HEK293 (cell line): ENCODE data around the gene CELSR1.

Source experiments
- CTCF ChIA-PET: fragments of 350-600 bp; formaldehyde crosslinking; extraction: SDS; loops from one replicate; lab custom pipeline; 2021; ENCODE audit warnings: antibody characterized with exemption; lab: Yijun Ruan, JAX
- POLR2A ChIA-PET: fragments of 300-600 bp; formaldehyde crosslinking; extraction: SDS; loops from one replicate; lab custom pipeline; 2020; ENCODE audit warnings: antibody characterized with exemption, inconsistent platforms; lab: Yijun Ruan, JAX
- H3K27ac ChIP-seq: fragments of 200-500 bp; sonication (Bioruptor generic); 2 replicates; pipeline ENCODE4 v1.5.1; 2014; ENCODE audit warnings: low read depth, low read length, control low read depth, inconsistent platforms; ENCODE audit errors: extremely low read depth
- H3K36me3 ChIP-seq, 2 experiments: fragments of 200-500 bp in 1 of 2; sonication (Bioruptor generic) in 1 of 2; 1 replicate in 1 of 2; 2 replicates in 1 of 2; pipeline ENCODE4 v1.5.1; 2014 to 2017; ENCODE audit warnings: inconsistent platforms in 2 of 2, low read length in 2 of 2; ENCODE audit not compliant: control insufficient read depth in 2 of 2, insufficient read depth in 1 of 2
- H3K4me1 ChIP-seq: fragments of 200-500 bp; sonication (Bioruptor generic); 2 replicates; pipeline ENCODE4 v1.5.1; 2014; ENCODE audit warnings: mild to moderate bottlenecking, low read length, inconsistent platforms; ENCODE audit not compliant: control insufficient read depth, insufficient read depth
- H3K4me3 ChIP-seq: 2 replicates; pipeline ENCODE4 v1.5.1; 2011; ENCODE audit warnings: low read depth, mild to moderate bottlenecking, control low read depth, low read length, moderate library complexity
- H3K9me3 ChIP-seq: fragments of 200-500 bp; sonication (Bioruptor generic); 2 replicates; pipeline ENCODE4 v1.5.1; 2014; ENCODE audit warnings: low read depth, low read length, inconsistent platforms; ENCODE audit not compliant: control insufficient read depth, insufficient read depth
- KLF10 ChIP-seq: fragments of 450-650 bp; IDR thresholded peaks from 2 replicates; pipeline ENCODE4 v1.5.1; 2018; ENCODE audit warnings: missing biosample characterization, mild to moderate bottlenecking, missing genetic modification characterization
- REST ChIP-seq: fragments of 450-650 bp; formaldehyde crosslinking; IDR thresholded peaks from 2 replicates; pipeline ENCODE4 v1.5.1; 2016; ENCODE audit warnings: missing biosample characterization, missing genetic modification characterization
- ZBTB48 ChIP-seq: fragments of 450-650 bp; formaldehyde crosslinking; IDR thresholded peaks from 2 replicates; pipeline ENCODE4 v1.5.1; 2016; ENCODE audit warnings: missing biosample characterization, missing genetic modification characterization
- ZNF114 ChIP-seq: fragments of 450-650 bp; formaldehyde crosslinking; IDR thresholded peaks from 2 replicates; pipeline ENCODE4 v1.5.0; 2017; ENCODE audit warnings: missing biosample characterization, missing genetic modification characterization
- ZNF121 ChIP-seq: fragments of 450-650 bp; formaldehyde crosslinking; IDR thresholded peaks from 2 replicates; pipeline ENCODE4 v1.5.1; 2016; ENCODE audit warnings: missing biosample characterization, missing genetic modification characterization
- ZNF146 ChIP-seq: fragments of 450-650 bp; formaldehyde crosslinking; IDR thresholded peaks from 2 replicates; pipeline ENCODE4 v1.5.1; 2016; ENCODE audit warnings: missing biosample characterization, missing genetic modification characterization
- ZNF16 ChIP-seq: fragments of 450-650 bp; formaldehyde crosslinking; IDR thresholded peaks from 2 replicates; pipeline ENCODE4 v1.5.1; 2016; ENCODE audit warnings: low read depth, missing biosample characterization, missing genetic modification characterization
- ZNF23 ChIP-seq: fragments of 450-650 bp; formaldehyde crosslinking; IDR thresholded peaks from 2 replicates; pipeline ENCODE4 v1.5.1; 2016; ENCODE audit warnings: missing biosample characterization, missing genetic modification characterization, borderline replicate concordance
- ZNF311 ChIP-seq: fragments of 450-650 bp; formaldehyde crosslinking; IDR thresholded peaks from 2 replicates; pipeline ENCODE4 v1.5.1; 2017; ENCODE audit warnings: missing biosample characterization, missing genetic modification characterization, borderline replicate concordance
- ZNF37A ChIP-seq: fragments of 450-650 bp; IDR thresholded peaks from 2 replicates; pipeline ENCODE4 v1.5.1; 2018; ENCODE audit warnings: missing biosample characterization, missing genetic modification characterization
- ZNF416 ChIP-seq: fragments of 450-650 bp; formaldehyde crosslinking; IDR thresholded peaks from 2 replicates; pipeline ENCODE4 v1.5.1; 2016; ENCODE audit warnings: missing biosample characterization, missing genetic modification characterization
- ZNF558 ChIP-seq: fragments of 450-650 bp; formaldehyde crosslinking; IDR thresholded peaks from 2 replicates; pipeline ENCODE4 v1.5.1; 2016; ENCODE audit warnings: missing biosample characterization, missing genetic modification characterization
- ZNF624 ChIP-seq: fragments of 450-650 bp; formaldehyde crosslinking; IDR thresholded peaks from 2 replicates; pipeline ENCODE4 v1.5.1; 2017; ENCODE audit warnings: missing biosample characterization, missing genetic modification characterization
- ZNF658 ChIP-seq: fragments of 450-650 bp; formaldehyde crosslinking; IDR thresholded peaks from 2 replicates; pipeline ENCODE4; 2016; ENCODE audit warnings: missing biosample characterization, missing genetic modification characterization
- ZNF660 ChIP-seq: fragments of 450-650 bp; IDR thresholded peaks from 2 replicates; pipeline ENCODE4 v1.5.1; 2018; ENCODE audit warnings: missing biosample characterization, mild to moderate bottlenecking, missing genetic modification characterization
- TF ChIP-seq, protein P1 (sequence below): fragments of 450-650 bp; formaldehyde crosslinking; IDR thresholded peaks from 2 replicates; pipeline ENCODE4 v1.5.1; 2016; ENCODE audit warnings: missing biosample characterization, missing genetic modification characterization
- TF ChIP-seq, protein P2 (sequence below): fragments of 450-650 bp; formaldehyde crosslinking; IDR thresholded peaks from 2 replicates; pipeline ENCODE4 v1.5.1; 2016; ENCODE audit warnings: missing biosample characterization, missing genetic modification characterization
- TF ChIP-seq, protein P3 (sequence below): fragments of 450-650 bp; formaldehyde crosslinking; conservative IDR thresholded peaks from 2 replicates; pipeline ENCODE4 v1.5.1; 2016; ENCODE audit warnings: low read depth, missing biosample characterization, missing genetic modification characterization
- TF ChIP-seq, protein P4 (sequence below): fragments of 450-650 bp; formaldehyde crosslinking; IDR thresholded peaks from 2 replicates; pipeline ENCODE4 v1.5.1; 2017; ENCODE audit warnings: missing biosample characterization, missing genetic modification characterization

The CELSR1 gene

DNA sequence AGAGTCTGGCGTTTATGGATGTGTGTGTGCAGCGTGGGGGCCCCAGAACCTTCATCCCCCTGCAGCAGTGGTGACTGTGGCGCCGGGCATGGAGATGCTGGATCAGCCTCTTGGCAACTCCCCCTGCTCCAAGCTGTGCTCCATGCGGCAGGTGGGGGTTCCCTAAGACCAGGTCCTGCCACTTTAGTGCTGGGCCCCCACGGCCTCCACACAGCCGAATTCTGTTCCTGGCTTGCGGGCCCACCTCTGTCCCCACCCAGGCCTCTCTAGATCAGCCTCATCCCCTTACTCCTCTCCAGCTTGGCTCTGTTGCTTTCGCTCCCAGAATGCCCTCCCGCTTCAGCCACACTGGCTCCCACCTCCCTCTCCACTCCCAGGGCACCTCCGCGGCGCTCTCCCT, 142.3 kb downstream of the CELSR1 start:
- Histone ChIP-seq H3K36me3 (peaks cover 0 to 30% of the 10 kb centered on the region in 2 experiments; a peak in 2 of 3 replicates), H3K4me1 (no peaks in the 10 kb centered on the region), H3K9me3 (no peaks in the 10 kb centered on the region), H3K4me3 (no peak overlapping the region), H3K27ac (no peak overlapping the region)
- TF ChIP-seq ZNF146 (no peak), ZNF16 (tag by site-specific recombination) (peak; percentile 58; the same call in 1 of the 2 replicates)
- CTCF ChIA-PET: interaction anchor here (0.6 kb wide), 1 partner anchor 762 kb away, joined by 4 read pairs; no protein-coding TSS in a partner anchor
- POLR2A ChIA-PET: no interaction called here

DNA sequence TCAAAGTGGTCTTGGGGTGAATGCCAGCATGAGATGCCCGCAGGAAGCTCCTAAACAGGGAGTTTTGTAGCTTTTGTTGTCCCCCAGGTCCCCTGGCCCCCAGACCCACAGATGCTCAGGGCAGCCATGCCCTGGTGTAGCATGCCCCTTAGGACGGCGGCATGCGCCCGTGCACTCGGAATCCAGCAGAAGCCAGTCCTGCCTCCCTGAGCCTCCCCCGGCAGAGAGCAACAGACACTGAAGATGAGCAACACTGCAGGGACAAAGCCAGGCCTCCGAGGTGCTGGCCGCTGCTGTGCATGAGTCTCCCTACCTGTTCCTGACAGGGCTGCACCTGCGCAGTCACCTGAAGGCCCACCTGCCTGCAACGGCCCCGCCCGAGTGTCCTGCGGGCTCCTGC, 142.8 kb downstream of the CELSR1 start:
- CTCF ChIA-PET: no interaction called here
- Histone ChIP-seq H3K4me3 (no peak overlapping the region), H3K27ac (no peak overlapping the region), H3K4me1 (no peaks in the 10 kb centered on the region), H3K36me3 (peaks cover 0 to 30% of the 10 kb centered on the region in 2 experiments; a peak in 2 of 3 replicates), H3K9me3 (no peaks in the 10 kb centered on the region)
- POLR2A ChIA-PET: no interaction called here
- TF ChIP-seq REST (tag by site-specific recombination) (no peak), ZNF624 (tag by site-specific recombination) (no peak), ZNF658 (tag by site-specific recombination) (no peak), ZNF660 (no peak), ZNF121 (tag by site-specific recombination) (no peak), ZNF37A (tag by site-specific recombination) (no peak), ZBTB48 (tag by site-specific recombination) (no peak), ZNF114 (tag by site-specific recombination) (no peak), ZNF23 (tag by site-specific recombination) (no peak), ZNF311 (no peak), KLF10 (tag by site-specific recombination) (no peak), ZNF416 (tag by site-specific recombination) (no peak), ZNF558 (tag by site-specific recombination) (no peak)
- TF ChIP-seq, protein P1, sequence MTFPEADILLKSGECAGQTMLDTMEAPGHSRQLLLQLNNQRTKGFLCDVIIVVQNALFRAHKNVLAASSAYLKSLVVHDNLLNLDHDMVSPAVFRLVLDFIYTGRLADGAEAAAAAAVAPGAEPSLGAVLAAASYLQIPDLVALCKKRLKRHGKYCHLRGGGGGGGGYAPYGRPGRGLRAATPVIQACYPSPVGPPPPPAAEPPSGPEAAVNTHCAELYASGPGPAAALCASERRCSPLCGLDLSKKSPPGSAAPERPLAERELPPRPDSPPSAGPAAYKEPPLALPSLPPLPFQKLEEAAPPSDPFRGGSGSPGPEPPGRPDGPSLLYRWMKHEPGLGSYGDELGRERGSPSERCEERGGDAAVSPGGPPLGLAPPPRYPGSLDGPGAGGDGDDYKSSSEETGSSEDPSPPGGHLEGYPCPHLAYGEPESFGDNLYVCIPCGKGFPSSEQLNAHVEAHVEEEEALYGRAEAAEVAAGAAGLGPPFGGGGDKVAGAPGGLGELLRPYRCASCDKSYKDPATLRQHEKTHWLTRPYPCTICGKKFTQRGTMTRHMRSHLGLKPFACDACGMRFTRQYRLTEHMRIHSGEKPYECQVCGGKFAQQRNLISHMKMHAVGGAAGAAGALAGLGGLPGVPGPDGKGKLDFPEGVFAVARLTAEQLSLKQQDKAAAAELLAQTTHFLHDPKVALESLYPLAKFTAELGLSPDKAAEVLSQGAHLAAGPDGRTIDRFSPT: no peak
- TF ChIP-seq, protein P2, sequence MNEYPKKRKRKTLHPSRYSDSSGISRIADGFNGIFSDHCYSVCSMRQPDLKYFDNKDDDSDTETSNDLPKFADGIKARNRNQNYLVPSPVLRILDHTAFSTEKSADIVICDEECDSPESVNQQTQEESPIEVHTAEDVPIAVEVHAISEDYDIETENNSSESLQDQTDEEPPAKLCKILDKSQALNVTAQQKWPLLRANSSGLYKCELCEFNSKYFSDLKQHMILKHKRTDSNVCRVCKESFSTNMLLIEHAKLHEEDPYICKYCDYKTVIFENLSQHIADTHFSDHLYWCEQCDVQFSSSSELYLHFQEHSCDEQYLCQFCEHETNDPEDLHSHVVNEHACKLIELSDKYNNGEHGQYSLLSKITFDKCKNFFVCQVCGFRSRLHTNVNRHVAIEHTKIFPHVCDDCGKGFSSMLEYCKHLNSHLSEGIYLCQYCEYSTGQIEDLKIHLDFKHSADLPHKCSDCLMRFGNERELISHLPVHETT (tag by site-specific recombination): no peak
- TF ChIP-seq, protein P3, sequence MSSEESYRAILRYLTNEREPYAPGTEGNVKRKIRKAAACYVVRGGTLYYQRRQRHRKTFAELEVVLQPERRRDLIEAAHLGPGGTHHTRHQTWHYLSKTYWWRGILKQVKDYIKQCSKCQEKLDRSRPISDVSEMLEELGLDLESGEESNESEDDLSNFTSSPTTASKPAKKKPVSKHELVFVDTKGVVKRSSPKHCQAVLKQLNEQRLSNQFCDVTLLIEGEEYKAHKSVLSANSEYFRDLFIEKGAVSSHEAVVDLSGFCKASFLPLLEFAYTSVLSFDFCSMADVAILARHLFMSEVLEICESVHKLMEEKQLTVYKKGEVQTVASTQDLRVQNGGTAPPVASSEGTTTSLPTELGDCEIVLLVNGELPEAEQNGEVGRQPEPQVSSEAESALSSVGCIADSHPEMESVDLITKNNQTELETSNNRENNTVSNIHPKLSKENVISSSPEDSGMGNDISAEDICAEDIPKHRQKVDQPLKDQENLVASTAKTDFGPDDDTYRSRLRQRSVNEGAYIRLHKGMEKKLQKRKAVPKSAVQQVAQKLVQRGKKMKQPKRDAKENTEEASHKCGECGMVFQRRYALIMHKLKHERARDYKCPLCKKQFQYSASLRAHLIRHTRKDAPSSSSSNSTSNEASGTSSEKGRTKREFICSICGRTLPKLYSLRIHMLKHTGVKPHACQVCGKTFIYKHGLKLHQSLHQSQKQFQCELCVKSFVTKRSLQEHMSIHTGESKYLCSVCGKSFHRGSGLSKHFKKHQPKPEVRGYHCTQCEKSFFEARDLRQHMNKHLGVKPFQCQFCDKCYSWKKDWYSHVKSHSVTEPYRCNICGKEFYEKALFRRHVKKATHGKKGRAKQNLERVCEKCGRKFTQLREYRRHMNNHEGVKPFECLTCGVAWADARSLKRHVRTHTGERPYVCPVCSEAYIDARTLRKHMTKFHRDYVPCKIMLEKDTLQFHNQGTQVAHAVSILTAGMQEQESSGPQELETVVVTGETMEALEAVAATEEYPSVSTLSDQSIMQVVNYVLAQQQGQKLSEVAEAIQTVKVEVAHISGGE (tag by site-specific recombination): no peak
- TF ChIP-seq, protein P4, sequence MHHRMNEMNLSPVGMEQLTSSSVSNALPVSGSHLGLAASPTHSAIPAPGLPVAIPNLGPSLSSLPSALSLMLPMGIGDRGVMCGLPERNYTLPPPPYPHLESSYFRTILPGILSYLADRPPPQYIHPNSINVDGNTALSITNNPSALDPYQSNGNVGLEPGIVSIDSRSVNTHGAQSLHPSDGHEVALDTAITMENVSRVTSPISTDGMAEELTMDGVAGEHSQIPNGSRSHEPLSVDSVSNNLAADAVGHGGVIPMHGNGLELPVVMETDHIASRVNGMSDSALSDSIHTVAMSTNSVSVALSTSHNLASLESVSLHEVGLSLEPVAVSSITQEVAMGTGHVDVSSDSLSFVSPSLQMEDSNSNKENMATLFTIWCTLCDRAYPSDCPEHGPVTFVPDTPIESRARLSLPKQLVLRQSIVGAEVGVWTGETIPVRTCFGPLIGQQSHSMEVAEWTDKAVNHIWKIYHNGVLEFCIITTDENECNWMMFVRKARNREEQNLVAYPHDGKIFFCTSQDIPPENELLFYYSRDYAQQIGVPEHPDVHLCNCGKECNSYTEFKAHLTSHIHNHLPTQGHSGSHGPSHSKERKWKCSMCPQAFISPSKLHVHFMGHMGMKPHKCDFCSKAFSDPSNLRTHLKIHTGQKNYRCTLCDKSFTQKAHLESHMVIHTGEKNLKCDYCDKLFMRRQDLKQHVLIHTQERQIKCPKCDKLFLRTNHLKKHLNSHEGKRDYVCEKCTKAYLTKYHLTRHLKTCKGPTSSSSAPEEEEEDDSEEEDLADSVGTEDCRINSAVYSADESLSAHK (tag by site-specific recombination): no peak
